Fibroblast of pulmonary artery (primary cell): ENCODE data around the gene CNGB1.
"Not testable (repeated sequence)": the region's sequence is repeated elsewhere in the genome, so short reads cannot be mapped to it uniquely, and the experiment has no call there.

Source experiments
- DNase-seq: peaks from one replicate; pipeline ENCODE4 v3.0.0-alpha.2; 2010; ENCODE audit warnings: low read depth
- H3K4me3 ChIP-seq: replicated peaks from 2 replicates; pipeline ENCODE4 v1.5.1; 2011; ENCODE audit warnings: low read depth, mild to moderate bottlenecking, control low read depth, low read length, moderate library complexity
- CTCF ChIP-seq: IDR thresholded peaks from 2 replicates; pipeline ENCODE4 v1.5.1; 2011; ENCODE audit warnings: mild to moderate bottlenecking, control low read depth, low read length, inconsistent platforms; ENCODE audit errors: missing control alignments

CNGB1 gene

GRCh38 chr16:57924514-57924913 is 46.4 kb downstream of the CNGB1 start:
- no peak overlapping the region for H3K4me3 ChIP-seq
- no peak for TF ChIP-seq CTCF
- no peak for DNase-seq

GRCh38 chr16:57923841-57924240 is 47.1 kb downstream of the CNGB1 start:
- TF ChIP-seq CTCF, result no peak

DNA sequence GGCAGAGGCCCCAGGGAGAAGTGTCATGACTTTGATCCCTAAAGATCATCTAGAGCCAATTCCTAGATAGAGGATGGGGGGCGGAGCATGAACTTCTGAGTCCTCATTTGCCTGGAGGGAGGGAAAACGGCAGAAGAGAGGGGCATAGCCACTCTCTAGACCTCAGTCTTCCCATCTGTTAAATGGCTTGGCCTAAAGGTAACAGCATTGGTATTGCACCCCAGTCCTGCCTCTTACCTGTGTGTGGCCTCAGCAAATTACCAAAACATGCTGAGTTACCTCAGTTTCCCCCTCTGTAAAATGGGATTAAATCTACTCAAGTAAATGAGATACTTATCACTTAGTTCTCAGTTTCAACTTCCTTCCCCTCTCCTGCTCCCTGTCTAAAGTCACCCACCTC is 47.5 kb downstream of the CNGB1 start:
- TF ChIP-seq CTCF, result no peak
- DNase-seq, result no peak
- H3K4me3 ChIP-seq, result no peak overlapping the region

More at GRCh38 chr16:57923841-57924240, 47.1 kb downstream of the CNGB1 start:
- no peak for DNase-seq
- no peak overlapping the region for H3K4me3 ChIP-seq

DNA sequence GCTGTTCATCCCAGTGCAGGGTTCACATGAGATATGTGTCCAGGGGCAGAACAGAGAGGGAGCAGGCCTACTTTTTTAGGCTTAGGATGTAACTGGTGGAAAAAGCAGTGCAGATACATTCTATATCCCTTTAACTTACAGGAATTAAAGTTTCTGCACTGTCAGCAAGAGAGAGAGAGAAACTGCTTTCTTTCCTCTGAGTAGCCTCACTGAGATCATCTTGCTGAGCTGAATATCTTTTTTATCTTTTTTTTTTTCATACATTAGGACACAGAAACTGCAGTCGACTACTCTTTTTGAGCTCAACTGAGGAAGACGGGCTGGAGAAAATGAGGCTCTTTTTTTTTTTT is 50.1 kb downstream of the CNGB1 start:
- DNase-seq, result no peak
- TF ChIP-seq CTCF, result no peak
- no peak overlapping the region for H3K4me3 ChIP-seq

GRCh38 chr16:57920215-57920879 is 50.6 kb downstream of the CNGB1 start:
- TF ChIP-seq CTCF, result no peak
- H3K4me3 ChIP-seq, result no peak overlapping the region
- DNase-seq, result no peak

DNA sequence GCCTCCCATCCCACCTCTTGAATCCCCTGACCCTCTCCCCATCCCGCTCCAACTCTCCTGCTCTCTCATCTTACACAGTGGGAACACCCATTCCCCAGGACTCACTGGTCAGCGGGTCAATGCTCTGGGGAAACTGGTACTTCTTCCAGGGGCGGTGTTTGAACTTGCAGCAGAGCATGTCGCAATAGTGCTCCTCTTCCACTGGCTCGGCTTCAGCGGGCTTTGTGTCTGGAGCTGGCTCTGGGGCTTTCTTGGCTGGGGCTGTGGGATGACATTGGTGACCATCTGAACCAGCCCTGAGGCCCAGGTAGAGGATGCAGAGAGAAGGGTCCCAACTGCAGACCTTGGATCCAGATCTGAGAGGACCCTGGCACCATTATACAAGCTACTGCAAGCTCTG is 51.9 kb downstream of the CNGB1 start:
- DNase-seq, result no peak
- TF ChIP-seq CTCF, result no peak

DNA sequence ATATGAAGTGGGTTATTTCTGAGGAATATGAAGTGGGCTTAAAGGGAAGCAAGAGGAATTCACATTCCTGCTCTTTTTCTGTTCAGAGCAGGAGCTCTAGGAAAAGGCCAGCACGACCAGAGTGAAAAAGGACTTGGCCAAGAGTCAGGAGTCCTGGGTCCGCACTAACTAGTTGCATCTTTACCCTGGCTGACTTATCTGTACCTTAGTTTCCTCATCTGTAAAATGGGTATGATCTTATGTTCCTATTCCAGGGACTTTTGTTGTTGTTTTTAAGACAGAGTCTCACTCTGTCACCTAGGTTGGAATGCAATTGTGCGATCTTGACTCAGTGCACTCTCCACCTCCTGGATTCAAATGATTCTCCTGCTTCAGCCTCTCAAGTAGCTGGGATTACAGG is 52.5 kb downstream of the CNGB1 start:
- TF ChIP-seq CTCF, result no peak
- DNase-seq, result no peak
- no peak overlapping the region for H3K4me3 ChIP-seq

More for the DNA sequence above, 51.9 kb downstream of the CNGB1 start:
- no peak overlapping the region for H3K4me3 ChIP-seq

- not testable (repeated sequence) for H3K4me3 ChIP-seq, DNase-seq
Observed at GRCh38 chr16:57917929-57918328, 53.0 kb downstream of the CNGB1 start.

DNA sequence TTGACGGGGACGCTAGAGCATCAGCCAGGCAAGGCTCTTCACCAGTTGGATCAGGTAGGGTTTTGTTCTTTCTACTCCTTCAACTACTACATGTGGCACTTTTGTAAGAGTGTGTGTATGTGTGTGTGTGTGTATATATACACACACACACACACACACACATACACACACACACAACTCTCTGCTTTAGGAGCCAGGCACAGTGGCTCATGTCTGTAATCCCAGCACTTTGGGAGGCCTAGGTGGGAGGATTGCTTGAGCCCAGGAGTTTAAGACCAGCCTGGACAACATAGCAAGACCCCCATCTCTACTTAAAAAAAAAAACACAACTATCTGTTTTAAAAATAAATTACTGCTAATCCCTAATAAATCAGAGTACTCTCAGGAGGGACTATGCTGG is 53.4 kb downstream of the CNGB1 start:
- DNase-seq, H3K4me3 ChIP-seq: not testable (repeated sequence)
